GM15510 (cell line): ENCODE data around the gene TMTC4.

Experiments
- POLR2A ChIP-seq: IDR thresholded peaks from 3 replicates; pipeline ENCODE4 v1.6.1; 2011; ENCODE audit warnings: borderline replicate concordance; ENCODE audit not compliant: insufficient read length; ENCODE audit errors: extremely low read depth

TMTC4 gene

GRCh38 chr13:100646871-100647270 lies 27.7 kb downstream of the TMTC4 start:
- TF ChIP-seq POLR2A: no peak

GRCh38 chr13:100646030-100646673 lies 28.4 kb downstream of the TMTC4 start:
- TF ChIP-seq POLR2A: no peak

- TF ChIP-seq POLR2A: no peak
These were observed 29.2 kb downstream of the TMTC4 start for GRCh38 chr13:100645382-100645781.

GRCh38 chr13:100644371-100644770 lies 30.2 kb downstream of the TMTC4 start:
- TF ChIP-seq POLR2A: no peak

- TF ChIP-seq POLR2A: no peak
These were observed 36.8 kb downstream of the TMTC4 start for GRCh38 chr13:100637796-100638195.

GRCh38 chr13:100637380-100637779 lies 37.2 kb downstream of the TMTC4 start:
- no peak for TF ChIP-seq POLR2A

GRCh38 chr13:100636441-100636840 lies 38.2 kb downstream of the TMTC4 start:
- no peak for TF ChIP-seq POLR2A

GRCh38 chr13:100636004-100636403 lies 38.6 kb downstream of the TMTC4 start:
- TF ChIP-seq POLR2A: no peak

- TF ChIP-seq POLR2A: no peak
These were observed 39.9 kb downstream of the TMTC4 start for GRCh38 chr13:100634696-100635095.

- no peak for TF ChIP-seq POLR2A
These were observed 41.1 kb downstream of the TMTC4 start for GRCh38 chr13:100633461-100633860.

- TF ChIP-seq POLR2A: no peak
These were observed 44.0 kb downstream of the TMTC4 start for GRCh38 chr13:100630555-100630954.

GRCh38 chr13:100627120-100627519 lies 47.5 kb downstream of the TMTC4 start:
- TF ChIP-seq POLR2A: no peak

- no peak for TF ChIP-seq POLR2A
These were observed 49.1 kb downstream of the TMTC4 start for GRCh38 chr13:100625447-100625846.

GRCh38 chr13:100620792-100621191 lies 53.8 kb downstream of the TMTC4 start:
- TF ChIP-seq POLR2A: no peak

GRCh38 chr13:100619940-100620339 lies 54.7 kb downstream of the TMTC4 start:
- TF ChIP-seq POLR2A: no peak

- TF ChIP-seq POLR2A: no peak
These were observed 61.6 kb downstream of the TMTC4 start for GRCh38 chr13:100613031-100613430.
